ENCODE data around the gene PIK3CB.

GRCh38 chr3:138848696-138849095 lies 14.0 kb upstream of the PIK3CB start:
- TF ChIP-seq, protein P1, sequence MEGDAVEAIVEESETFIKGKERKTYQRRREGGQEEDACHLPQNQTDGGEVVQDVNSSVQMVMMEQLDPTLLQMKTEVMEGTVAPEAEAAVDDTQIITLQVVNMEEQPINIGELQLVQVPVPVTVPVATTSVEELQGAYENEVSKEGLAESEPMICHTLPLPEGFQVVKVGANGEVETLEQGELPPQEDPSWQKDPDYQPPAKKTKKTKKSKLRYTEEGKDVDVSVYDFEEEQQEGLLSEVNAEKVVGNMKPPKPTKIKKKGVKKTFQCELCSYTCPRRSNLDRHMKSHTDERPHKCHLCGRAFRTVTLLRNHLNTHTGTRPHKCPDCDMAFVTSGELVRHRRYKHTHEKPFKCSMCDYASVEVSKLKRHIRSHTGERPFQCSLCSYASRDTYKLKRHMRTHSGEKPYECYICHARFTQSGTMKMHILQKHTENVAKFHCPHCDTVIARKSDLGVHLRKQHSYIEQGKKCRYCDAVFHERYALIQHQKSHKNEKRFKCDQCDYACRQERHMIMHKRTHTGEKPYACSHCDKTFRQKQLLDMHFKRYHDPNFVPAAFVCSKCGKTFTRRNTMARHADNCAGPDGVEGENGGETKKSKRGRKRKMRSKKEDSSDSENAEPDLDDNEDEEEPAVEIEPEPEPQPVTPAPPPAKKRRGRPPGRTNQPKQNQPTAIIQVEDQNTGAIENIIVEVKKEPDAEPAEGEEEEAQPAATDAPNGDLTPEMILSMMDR (conservative IDR thresholded peaks at IDR 0.05): no peak
- TF ChIP-seq ZFX (IDR thresholded peaks at IDR 0.05): no peak
